H9 (cell line): ENCODE data around the gene PMAIP1. TPM values are rescaled to one million over a fixed set of nuclear protein-coding genes. Genes with fewer than 3 reads are reported as not detected.

Experiments used
- DNase-seq: peaks from one replicate; pipeline ENCODE4 v3.0.0-alpha.2; 2017
- H2AFZ ChIP-seq: one replicate; pipeline ENCODE4 v1.6.1; 2013; ENCODE audit warnings: mild to moderate bottlenecking, low read length, control low read depth, moderate library complexity
- H2AK5ac ChIP-seq: 2 replicates; pipeline ENCODE4 v1.6.1; 2013; ENCODE audit warnings: low read length, control low read depth, mixed read lengths; ENCODE audit not compliant: insufficient read length
- H2BK120ac ChIP-seq: one replicate; pipeline ENCODE4 v1.6.1; 2013; ENCODE audit warnings: low read depth, mild to moderate bottlenecking, low read length, control low read depth, inconsistent platforms; ENCODE audit not compliant: poor library complexity, severe bottlenecking
- H2BK12ac ChIP-seq: 2 replicates; pipeline ENCODE4 v1.6.1; 2013; ENCODE audit warnings: low read length, control low read depth, mixed read lengths, low read depth; ENCODE audit not compliant: insufficient read length
- H2BK15ac ChIP-seq: 2 replicates; pipeline ENCODE4 v1.6.1; 2013; ENCODE audit warnings: low read depth, low read length, control low read depth
- H2BK20ac ChIP-seq: one replicate; pipeline ENCODE4 v1.6.1; 2013; ENCODE audit warnings: low read depth, mild to moderate bottlenecking, low read length, control low read depth, inconsistent platforms; ENCODE audit not compliant: poor library complexity, severe bottlenecking
- H2BK5ac ChIP-seq: 2 replicates; pipeline ENCODE4 v1.6.1; 2013; ENCODE audit warnings: low read length, control low read depth, mixed read lengths; ENCODE audit not compliant: insufficient read length
- H3K14ac ChIP-seq: 2 replicates; pipeline ENCODE4 v1.6.1; 2013; ENCODE audit warnings: low read length, control low read depth; ENCODE audit not compliant: insufficient read depth
- H3K18ac ChIP-seq: 2 replicates; pipeline ENCODE4 v1.6.1; 2013; ENCODE audit warnings: low read depth, mild to moderate bottlenecking, mixed read lengths, low read length, control low read depth; ENCODE audit not compliant: insufficient read length
- H3K23ac ChIP-seq: 2 replicates; pipeline ENCODE4 v1.6.1; 2013; ENCODE audit warnings: low read length, control low read depth, mixed read lengths, low read depth; ENCODE audit not compliant: insufficient read length
- H3K23me2 ChIP-seq: 2 replicates; pipeline ENCODE4 v1.6.1; 2013; ENCODE audit warnings: low read depth, mild to moderate bottlenecking, mixed read lengths, low read length, control low read depth; ENCODE audit not compliant: insufficient read length, poor library complexity, severe bottlenecking
- H3K27ac ChIP-seq: 2 replicates; pipeline ENCODE4 v1.5.1; 2013; ENCODE audit warnings: low read length, control low read depth, mixed read lengths, low read depth; ENCODE audit not compliant: insufficient read length
- H3K27me3 ChIP-seq: 2 replicates; pipeline ENCODE4 v1.6.1; 2013; ENCODE audit warnings: low read length, control low read depth, inconsistent platforms; ENCODE audit not compliant: insufficient read depth
- H3K4ac ChIP-seq: 2 replicates; pipeline ENCODE4 v1.6.1; 2013; ENCODE audit warnings: low read depth, mild to moderate bottlenecking, control low read depth, inconsistent platforms, low read length, moderate library complexity
- H3K4me1 ChIP-seq: 2 replicates; pipeline ENCODE4 v1.6.1; 2013; ENCODE audit warnings: low read length, control low read depth, inconsistent platforms; ENCODE audit not compliant: insufficient read depth
- H3K4me2 ChIP-seq: 2 replicates; pipeline ENCODE4 v1.6.1; 2013; ENCODE audit warnings: low read length, control low read depth, mixed read lengths; ENCODE audit not compliant: insufficient read length, insufficient read depth
- H3K56ac ChIP-seq: 2 replicates; pipeline ENCODE4 v1.6.1; 2013; ENCODE audit warnings: low read depth, mild to moderate bottlenecking, mixed read lengths, low read length, control low read depth; ENCODE audit not compliant: insufficient read length
- H3K79me1 ChIP-seq: 2 replicates; pipeline ENCODE4 v1.6.1; 2013; ENCODE audit warnings: low read depth, mild to moderate bottlenecking, moderate library complexity, low read length, control low read depth, inconsistent platforms; ENCODE audit not compliant: insufficient read depth, poor library complexity, severe bottlenecking
- H3K79me2 ChIP-seq: 2 replicates; pipeline ENCODE4 v1.6.1; 2013; ENCODE audit warnings: low read length, control low read depth, inconsistent platforms; ENCODE audit not compliant: insufficient read depth
- H3K9ac ChIP-seq: 2 replicates; pipeline ENCODE4 v1.6.1; 2013; ENCODE audit warnings: low read length, control low read depth, mixed read lengths; ENCODE audit not compliant: insufficient read length; ENCODE audit errors: extremely low read depth
- H3K9me3 ChIP-seq: one replicate; pipeline ENCODE4 v1.6.1; 2013; ENCODE audit warnings: low read depth, low read length, inconsistent platforms; ENCODE audit not compliant: control insufficient read depth
- H3T11ph ChIP-seq: one replicate; pipeline ENCODE4 v1.6.1; 2013; ENCODE audit warnings: mild to moderate bottlenecking, low read length, control low read depth, inconsistent platforms
- H4K20me1 ChIP-seq: one replicate; pipeline ENCODE4 v1.6.1; 2013; ENCODE audit not compliant: control insufficient read depth, insufficient read length, insufficient read depth
- H4K5ac ChIP-seq: 2 replicates; pipeline ENCODE4 v1.6.1; 2013; ENCODE audit warnings: low read depth, mild to moderate bottlenecking, mixed read lengths, low read length, control low read depth; ENCODE audit not compliant: insufficient read length
- H4K8ac ChIP-seq: replicated peaks from 2 replicates; pipeline ENCODE4 v1.6.1; 2013; ENCODE audit warnings: low read length, control low read depth, mixed read lengths, low read depth; ENCODE audit not compliant: insufficient read length
- H4K91ac ChIP-seq: 2 replicates; pipeline ENCODE4 v1.6.1; 2013; ENCODE audit warnings: low read depth, mild to moderate bottlenecking, moderate library complexity, mixed read lengths, low read length, control low read depth; ENCODE audit not compliant: insufficient read length
- H3K27ac Mint-ChIP-seq, 3 experiments: 2 replicates in 2 of 3; 3 replicates in 1 of 3; pipeline ENCODE4 v1.8.0; 2020 to 2021; ENCODE audit warnings: mixed read lengths in 3 of 3, mild to moderate bottlenecking in 1 of 3, moderate library complexity in 1 of 3
- H3K27me3 Mint-ChIP-seq: 2 replicates; pipeline ENCODE4 v1.8.0; 2021; ENCODE audit warnings: low read depth, mild to moderate bottlenecking, moderate library complexity, mixed read lengths
- H3K36me3 Mint-ChIP-seq, 3 experiments: 2 replicates in 2 of 3; 3 replicates in 1 of 3; pipeline ENCODE4 v1.8.0; 2020 to 2021; ENCODE audit warnings: low read depth in 3 of 3, mixed read lengths in 3 of 3; ENCODE audit not compliant: insufficient read depth in 1 of 3
- H3K4me1 Mint-ChIP-seq, 2 experiments: 2 replicates each; pipeline ENCODE4 v1.8.0; 2020; ENCODE audit warnings: mixed read lengths in 2 of 2
- H3K4me3 Mint-ChIP-seq, 2 experiments: 2 replicates in 1 of 2; 3 replicates in 1 of 2; pipeline ENCODE4 v1.8.0; 2020 to 2021; ENCODE audit warnings: mild to moderate bottlenecking in 2 of 2, mixed read lengths in 2 of 2, moderate library complexity in 1 of 2
- H3K9me3 Mint-ChIP-seq, 2 experiments: 2 replicates in 1 of 2; 3 replicates in 1 of 2; pipeline ENCODE4 v1.8.0; 2020; ENCODE audit warnings: mild to moderate bottlenecking in 2 of 2, mixed read lengths in 2 of 2, moderate library complexity in 1 of 2
- whole genome bisulfite sequencing: extraction: QIAGEN DNeasy Blood & Tissue Kit; methylation state at CpG from one replicate; pipeline ENCODE4 v1.1.7; 2013; ENCODE audit warnings: missing lambda C conversion rate, low lambda C conversion rate, mixed read lengths; ENCODE audit not compliant: insufficient read length; ENCODE audit errors: extremely low coverage; 5-methylcytosine and 5-hydroxymethylcytosine counted together
- total RNA-seq: library from RNA; stranded (reverse); gene quantifications from 2 replicates; pipeline ENCODE4 v1.2.1, GENCODE V29; 2021
- TF ChIP-seq, protein P1 (sequence below): fragments of 200-600 bp; sonication (generic); conservative IDR thresholded peaks from 3 replicates; pipeline ENCODE4 v1.8.0; 2021; ENCODE audit warnings: antibody characterized with exemption, mild to moderate bottlenecking

Gene PMAIP1
- total RNA-seq, 1 experiment from 2014 or later, result 152 TPM

DNA sequence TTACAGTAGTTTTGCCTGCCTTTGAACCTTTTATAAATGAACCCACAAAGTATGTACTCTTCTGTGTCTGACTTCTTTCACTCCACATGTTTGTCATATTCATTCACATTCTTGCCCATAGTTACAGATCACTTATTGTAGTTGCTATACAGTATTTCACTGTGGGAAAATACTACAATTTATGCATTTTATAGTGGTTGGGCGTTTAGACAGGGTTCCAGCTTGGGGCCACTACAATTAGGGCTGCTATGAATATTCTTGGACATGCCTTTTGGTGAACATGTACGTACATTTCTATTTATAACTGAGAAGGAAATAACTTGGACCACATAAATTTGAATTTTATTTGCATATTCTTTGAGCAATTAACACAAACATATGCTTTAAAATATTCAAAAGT is 15.4 kb upstream of the PMAIP1 start:
- 0 out of 7 replicates have a peak, but pooled peaks cover 0 to 4% (median 0%) of the 10 kb centered on the region in 3 experiments for H3K36me3 Mint-ChIP-seq
- Histone ChIP-seq H2BK5ac (no peak overlapping the region), H4K91ac (no peak overlapping the region), H2BK15ac (no peak overlapping the region), H4K20me1 (no peaks in the 10 kb centered on the region), H3K56ac (no peak overlapping the region), H3K9me3 (no peaks in the 10 kb centered on the region), H2BK120ac (no peak overlapping the region), H3K4ac (no peak overlapping the region), H4K5ac (no peak overlapping the region), H2AFZ (no peak overlapping the region), H3K79me2 (no peaks in the 10 kb centered on the region), H2AK5ac (no peak overlapping the region), H2BK12ac (no peak overlapping the region), H2BK20ac (no peak overlapping the region), H3K27ac (no peak overlapping the region), H3K23ac (no peak overlapping the region), H3K4me1 (peaks cover 6% of the 10 kb centered on the region; the same call in 1 of the 2 replicates), H3K27me3 (no peaks in the 10 kb centered on the region; the same call in 1 of the 2 replicates), H3K14ac (no peak overlapping the region), H4K8ac (no peak overlapping the region), H3K79me1 (no peaks in the 10 kb centered on the region), H3K23me2 (no peaks in the 10 kb centered on the region), H3K18ac (no peak overlapping the region), H3T11ph (no peak overlapping the region), H3K4me2 (no peak overlapping the region), H3K9ac (no peak overlapping the region)
- peaks cover 26% of the 10 kb centered on the region in 2 experiments for H3K4me1 Mint-ChIP-seq
- H3K9me3 Mint-ChIP-seq, result peaks cover 0 to 6% of the 10 kb centered on the region in 2 experiments; a peak in 1 of 5 replicates
- H3K27ac Mint-ChIP-seq, result no peak overlapping the region
- no peak for DNase-seq
- TF ChIP-seq, protein P1, sequence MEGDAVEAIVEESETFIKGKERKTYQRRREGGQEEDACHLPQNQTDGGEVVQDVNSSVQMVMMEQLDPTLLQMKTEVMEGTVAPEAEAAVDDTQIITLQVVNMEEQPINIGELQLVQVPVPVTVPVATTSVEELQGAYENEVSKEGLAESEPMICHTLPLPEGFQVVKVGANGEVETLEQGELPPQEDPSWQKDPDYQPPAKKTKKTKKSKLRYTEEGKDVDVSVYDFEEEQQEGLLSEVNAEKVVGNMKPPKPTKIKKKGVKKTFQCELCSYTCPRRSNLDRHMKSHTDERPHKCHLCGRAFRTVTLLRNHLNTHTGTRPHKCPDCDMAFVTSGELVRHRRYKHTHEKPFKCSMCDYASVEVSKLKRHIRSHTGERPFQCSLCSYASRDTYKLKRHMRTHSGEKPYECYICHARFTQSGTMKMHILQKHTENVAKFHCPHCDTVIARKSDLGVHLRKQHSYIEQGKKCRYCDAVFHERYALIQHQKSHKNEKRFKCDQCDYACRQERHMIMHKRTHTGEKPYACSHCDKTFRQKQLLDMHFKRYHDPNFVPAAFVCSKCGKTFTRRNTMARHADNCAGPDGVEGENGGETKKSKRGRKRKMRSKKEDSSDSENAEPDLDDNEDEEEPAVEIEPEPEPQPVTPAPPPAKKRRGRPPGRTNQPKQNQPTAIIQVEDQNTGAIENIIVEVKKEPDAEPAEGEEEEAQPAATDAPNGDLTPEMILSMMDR, result no peak
- peaks cover 4% of the 10 kb centered on the region for H3K27me3 Mint-ChIP-seq
- H3K4me3 Mint-ChIP-seq, result no peak overlapping the region
- whole genome bisulfite sequencing, result no CpG with 5 or more reads among the region's 2 CpGs
